OCI-LY3 (cell line): ENCODE measurements around the gene PDE7B.

Source experiments
- H2AFZ ChIP-seq: fragments of 200-600, 300-600 bp; shearing (Covaris generic); 2 replicates; pipeline ENCODE4 v1.6.0; 2014; ENCODE audit warnings: antibody characterized with exemption, low read depth, low read length
- H3K27ac ChIP-seq: fragments of 200-600, 300-600 bp; sonication (generic); 2 replicates; pipeline ENCODE4 v1.5.1; 2014; ENCODE audit warnings: mild to moderate bottlenecking, low read length, moderate library complexity, mixed read lengths
- H3K27me3 ChIP-seq: fragments of 200-600, 300-600 bp; sonication (generic); 2 replicates; pipeline ENCODE4 v1.6.1; 2014; ENCODE audit warnings: low read depth, low read length, mixed read lengths
- H3K36me3 ChIP-seq: fragments of 200-600, 300-600 bp; sonication (generic); replicated peaks from 2 replicates; pipeline ENCODE3; 2014; ENCODE audit warnings: low read depth, low read length, mixed read lengths
- H3K4me1 ChIP-seq: fragments of 300-600, 200-600 bp; sonication (generic); 2 replicates; pipeline ENCODE4 v1.6.1; 2014; ENCODE audit warnings: low read length, mixed read lengths
- H3K4me2 ChIP-seq: fragments of 200-600, 300-600 bp; sonication (generic); 2 replicates; pipeline ENCODE4 v1.6.1; 2014; ENCODE audit warnings: low read length, mixed read lengths
- H3K4me3 ChIP-seq: fragments of 300-600, 200-600 bp; sonication (generic); 2 replicates; pipeline ENCODE4 v1.5.1; 2014; ENCODE audit warnings: antibody characterized with exemption, mild to moderate bottlenecking, low read length, moderate library complexity
- H3K79me2 ChIP-seq: fragments of 300-600, 200-600 bp; shearing (Covaris generic); 2 replicates; pipeline ENCODE4 v1.6.1; 2014; ENCODE audit warnings: mild to moderate bottlenecking, low read length, mixed read lengths
- H3K9ac ChIP-seq: fragments of 300-600, 200-600 bp; shearing (Covaris generic); 2 replicates; pipeline ENCODE4 v1.6.0; 2014; ENCODE audit warnings: mild to moderate bottlenecking, low read length, moderate library complexity
- H3K9me3 ChIP-seq: fragments of 200-600, 300-600 bp; shearing (Covaris generic); 2 replicates; pipeline ENCODE4 v1.6.1; 2014; ENCODE audit warnings: low read length, mixed read lengths; ENCODE audit not compliant: insufficient read depth
- H4K20me1 ChIP-seq: fragments of 200-600, 300-600 bp; sonication (generic); 2 replicates; pipeline ENCODE4 v1.6.1; 2016; ENCODE audit warnings: low read length, mixed read lengths; ENCODE audit not compliant: insufficient read depth
- EZH2phosphoT487 ChIP-seq: fragments of 200-600 bp; shearing (Covaris generic); IDR thresholded peaks from 2 replicates; pipeline ENCODE4 v1.6.1; 2018; ENCODE audit warnings: antibody characterized with exemption, mixed run types, low read depth
- TF ChIP-seq, protein P1 (sequence below): fragments of 200-600, 300-600 bp; sonication (generic); IDR thresholded peaks from 2 replicates; pipeline ENCODE4 v1.5.1; 2014; ENCODE audit warnings: antibody characterized with exemption, low read length, low read depth

Gene PDE7B

DNA sequence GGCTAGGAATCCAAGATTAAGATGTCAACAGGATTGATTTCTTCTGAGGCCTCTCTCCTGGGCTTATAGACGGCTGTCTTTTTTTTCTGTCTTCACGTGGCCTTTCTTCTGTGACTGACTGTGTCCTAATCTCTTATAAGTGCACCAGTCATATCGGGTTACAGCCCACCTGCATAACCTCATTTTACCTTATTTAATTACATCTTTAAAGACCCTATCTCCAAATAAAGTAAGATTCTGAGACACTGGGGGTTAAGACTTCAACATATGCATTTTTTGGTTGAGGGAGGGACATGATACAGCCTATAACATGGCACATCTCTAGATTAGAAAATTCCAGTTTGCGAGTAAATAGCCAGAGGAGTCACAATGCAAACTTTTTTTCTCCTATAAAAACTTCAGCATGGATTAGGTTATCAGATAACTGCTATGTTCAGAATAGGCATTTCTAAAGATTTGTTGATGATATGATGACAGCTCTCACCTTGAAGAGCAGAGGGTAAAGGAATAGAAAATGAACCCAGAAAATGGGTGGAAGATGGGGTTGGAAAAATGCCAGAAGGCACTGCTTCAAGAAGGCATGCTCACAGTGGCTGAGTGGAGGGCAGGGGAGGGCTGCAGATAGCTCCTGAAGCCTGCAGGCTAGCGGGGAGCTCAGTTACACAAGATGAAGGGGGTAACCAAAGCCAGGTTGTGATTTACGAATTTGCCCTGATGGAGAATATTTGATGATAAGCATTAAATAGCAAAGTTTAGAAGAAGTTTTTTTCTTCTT lies 8.7 kb upstream of the PDE7B start:
- Histone ChIP-seq H2AFZ (no peak overlapping the region), H3K79me2 (no peaks in the 10 kb centered on the region), H3K9ac (no peak overlapping the region), H3K4me3 (no peak overlapping the region), H3K4me2 (no peak overlapping the region), H4K20me1 (no peaks in the 10 kb centered on the region), H3K36me3 (no peaks in the 10 kb centered on the region), H3K9me3 (no peaks in the 10 kb centered on the region), H3K4me1 (no peaks in the 10 kb centered on the region), H3K27ac (no peak overlapping the region), H3K27me3 (0 out of 2 replicates have a peak, but pooled peaks cover 6% of the 10 kb centered on the region)
- TF ChIP-seq, protein P1, sequence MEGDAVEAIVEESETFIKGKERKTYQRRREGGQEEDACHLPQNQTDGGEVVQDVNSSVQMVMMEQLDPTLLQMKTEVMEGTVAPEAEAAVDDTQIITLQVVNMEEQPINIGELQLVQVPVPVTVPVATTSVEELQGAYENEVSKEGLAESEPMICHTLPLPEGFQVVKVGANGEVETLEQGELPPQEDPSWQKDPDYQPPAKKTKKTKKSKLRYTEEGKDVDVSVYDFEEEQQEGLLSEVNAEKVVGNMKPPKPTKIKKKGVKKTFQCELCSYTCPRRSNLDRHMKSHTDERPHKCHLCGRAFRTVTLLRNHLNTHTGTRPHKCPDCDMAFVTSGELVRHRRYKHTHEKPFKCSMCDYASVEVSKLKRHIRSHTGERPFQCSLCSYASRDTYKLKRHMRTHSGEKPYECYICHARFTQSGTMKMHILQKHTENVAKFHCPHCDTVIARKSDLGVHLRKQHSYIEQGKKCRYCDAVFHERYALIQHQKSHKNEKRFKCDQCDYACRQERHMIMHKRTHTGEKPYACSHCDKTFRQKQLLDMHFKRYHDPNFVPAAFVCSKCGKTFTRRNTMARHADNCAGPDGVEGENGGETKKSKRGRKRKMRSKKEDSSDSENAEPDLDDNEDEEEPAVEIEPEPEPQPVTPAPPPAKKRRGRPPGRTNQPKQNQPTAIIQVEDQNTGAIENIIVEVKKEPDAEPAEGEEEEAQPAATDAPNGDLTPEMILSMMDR = no peak
- no peak for TF ChIP-seq EZH2phosphoT487

DNA sequence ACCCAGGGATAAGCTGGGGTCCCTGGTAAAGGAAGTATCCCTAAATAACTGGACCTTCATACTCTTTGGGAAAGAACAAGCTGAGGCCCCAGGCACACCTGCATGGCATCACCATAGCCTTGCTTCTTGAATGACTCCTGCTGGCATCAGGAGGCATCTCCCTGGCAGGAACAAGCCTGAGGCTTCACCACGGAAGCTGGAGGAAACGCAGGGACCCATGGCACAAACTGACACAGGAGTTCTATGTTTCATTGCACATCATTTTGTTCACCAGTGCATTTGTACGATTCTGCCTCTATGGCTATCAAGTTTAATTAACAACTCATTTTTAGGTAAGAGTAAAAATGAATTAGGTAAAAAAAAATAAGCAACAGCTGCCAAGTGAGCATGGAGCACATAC lies 619 bp upstream of the PDE7B start:
- peaks cover 20% of the 10 kb centered on the region for H3K4me1 ChIP-seq
- no peaks in the 10 kb centered on the region for H3K36me3 ChIP-seq
- no peak overlapping the region for H2AFZ ChIP-seq
- no peak overlapping the region for H3K9ac ChIP-seq
- peak overlapping the region; percentile 61; the same call in 1 of the 2 replicates for H3K4me3 ChIP-seq
- H3K27me3 ChIP-seq = no peaks in the 10 kb centered on the region
- TF ChIP-seq EZH2phosphoT487 = no peak
- TF ChIP-seq, protein P1 = no peak
- no peaks in the 10 kb centered on the region for H3K79me2 ChIP-seq
- no peak overlapping the region for H3K27ac ChIP-seq
- H3K4me2 ChIP-seq = peak overlapping the region; percentile 77; the same call in 1 of the 2 replicates
- no peaks in the 10 kb centered on the region for H4K20me1 ChIP-seq
- H3K9me3 ChIP-seq = no peaks in the 10 kb centered on the region

DNA sequence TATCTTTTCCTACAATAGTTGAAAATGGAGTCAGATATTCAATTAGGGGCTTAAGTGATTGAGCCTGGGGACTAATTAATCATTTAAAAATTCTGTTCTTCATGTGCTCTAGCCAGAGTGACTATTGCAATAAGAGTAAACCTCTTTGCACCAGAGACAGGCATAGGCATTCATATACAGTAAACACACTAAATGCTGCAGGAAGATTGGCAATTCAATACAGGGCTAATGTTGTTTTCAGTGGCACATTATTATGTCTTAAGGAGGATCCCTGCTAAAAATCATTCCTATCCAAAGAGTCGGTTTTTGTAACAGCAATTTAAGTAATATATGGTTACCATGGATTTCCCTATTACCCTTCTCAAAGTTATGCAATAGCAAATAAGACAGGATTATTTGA lies 1.2 kb downstream of the PDE7B start:
- H3K4me2 ChIP-seq = no peak overlapping the region
- H3K27ac ChIP-seq = no peak overlapping the region

DNA sequence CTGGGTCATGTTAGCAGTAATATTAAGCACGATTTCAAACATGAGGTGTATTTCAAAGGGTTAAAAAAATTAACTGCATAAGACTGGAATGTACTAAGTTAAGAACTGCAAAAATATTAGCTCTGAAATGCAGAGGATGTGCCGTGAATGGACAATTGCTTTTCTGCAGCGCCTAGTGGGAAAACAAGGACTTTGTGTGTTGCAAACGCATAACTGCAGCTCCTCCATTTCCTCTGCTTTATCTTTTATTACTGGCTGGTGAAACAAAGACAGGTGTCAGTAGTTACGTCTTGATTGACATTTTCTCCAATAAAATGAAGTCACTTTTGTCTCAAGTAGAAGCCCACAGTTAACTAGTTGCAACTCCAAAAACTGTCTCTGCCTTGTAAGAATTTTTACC lies 1.7 kb downstream of the PDE7B start:
- no peak overlapping the region for H3K27ac ChIP-seq
- H3K4me2 ChIP-seq = no peak overlapping the region
- no peaks in the 10 kb centered on the region for H3K79me2 ChIP-seq
- no peak overlapping the region for H3K9ac ChIP-seq
- H3K4me3 ChIP-seq = no peak overlapping the region
- TF ChIP-seq, protein P1 = no peak
- no peak for TF ChIP-seq EZH2phosphoT487
- no peaks in the 10 kb centered on the region for H3K9me3 ChIP-seq
- no peak overlapping the region for H2AFZ ChIP-seq
- H3K4me1 ChIP-seq = peaks cover 20% of the 10 kb centered on the region
- H3K27me3 ChIP-seq = no peaks in the 10 kb centered on the region
- no peaks in the 10 kb centered on the region for H4K20me1 ChIP-seq
- no peaks in the 10 kb centered on the region for H3K36me3 ChIP-seq

More for the DNA sequence above, 1.2 kb downstream of the PDE7B start:
- Histone ChIP-seq H3K36me3 (no peaks in the 10 kb centered on the region), H3K9ac (no peak overlapping the region), H3K27me3 (no peaks in the 10 kb centered on the region), H4K20me1 (no peaks in the 10 kb centered on the region), H3K79me2 (no peaks in the 10 kb centered on the region), H3K4me1 (peaks cover 20% of the 10 kb centered on the region), H2AFZ (no peak overlapping the region), H3K9me3 (no peaks in the 10 kb centered on the region), H3K4me3 (no peak overlapping the region)
- TF ChIP-seq EZH2phosphoT487 = no peak
- TF ChIP-seq, protein P1 = no peak
